NCI-H82 treated with DMSO at 0.1 percent for 48 hours (cell line): Measurements from ENCODE around the gene OXLD1.

Experiments used
- DNase-seq: peaks from one replicate; lab custom pipeline; 2025; ENCODE audit not compliant: unreplicated experiment; lab: John Stamatoyannopoulos, UW

OXLD1 gene

GRCh38 chr17:81683584-81684441 is 17.4 kb upstream of the OXLD1 start, which contains the start of the genes ARL16 and HGS:
ARL16 (minus strand) TSS chr17:81683797; CDS start chr17:81683753, 44 bp downstream.
HGS (plus strand) TSS chr17:81684011; CDS start chr17:81684067, 56 bp downstream.
- DNase-seq: peak; percentile 96

GRCh38 chr17:81683208-81683583 is 16.8 kb upstream of the OXLD1 start:
- no peak for DNase-seq

- DNase-seq: no peak
Observed at GRCh38 chr17:81682565-81683207, 16.3 kb upstream of the OXLD1 start.

- no peak for DNase-seq
Observed at GRCh38 chr17:81681672-81682071, 15.3 kb upstream of the OXLD1 start.

GRCh38 chr17:81680150-81680549 is 13.7 kb upstream of the OXLD1 start:
- DNase-seq: no peak

- no peak for DNase-seq
Observed at GRCh38 chr17:81676906-81677305, 10.5 kb upstream of the OXLD1 start.

- DNase-seq: peak; percentile 9
Observed at GRCh38 chr17:81675515-81676221, 9.3 kb upstream of the OXLD1 start.

- DNase-seq: no peak
Observed at GRCh38 chr17:81673561-81674258, 7.3 kb upstream of the OXLD1 start.

- DNase-seq: no peak
Observed at GRCh38 chr17:81672954-81673353, 6.5 kb upstream of the OXLD1 start.

GRCh38 chr17:81672504-81672903 is 6.1 kb upstream of the OXLD1 start:
- no peak for DNase-seq

GRCh38 chr17:81667754-81668153 is 1.3 kb upstream of the OXLD1 start:
- DNase-seq: no peak

- DNase-seq: no peak
Observed at GRCh38 chr17:81666092-81666341, 388 bp downstream of the OXLD1 start.

GRCh38 chr17:81665205-81666091 is 957 bp downstream of the OXLD1 start:
- DNase-seq: no peak

GRCh38 chr17:81664051-81664470 is 2.3 kb downstream of the OXLD1 start:
- no peak for DNase-seq

GRCh38 chr17:81662002-81662401 is 4.4 kb downstream of the OXLD1 start:
- DNase-seq: no peak

GRCh38 chr17:81660441-81660840 is 6.0 kb downstream of the OXLD1 start:
- DNase-seq: no peak

- DNase-seq: no peak
Observed at GRCh38 chr17:81659038-81659437, 7.4 kb downstream of the OXLD1 start.

- DNase-seq: peak; percentile 74
Observed at GRCh38 chr17:81656835-81657234, 9.6 kb downstream of the OXLD1 start.

- peak; percentile 93 for DNase-seq
Observed at GRCh38 chr17:81656118-81656743, 10.2 kb downstream of the OXLD1 start, which contains the start of gene PDE6G. PDE6G (minus strand) TSS chr17:81656542; CDS start chr17:81653305, 3,237 bp downstream.
